Calu3 (cell line): ENCODE measurements around the gene FUT9. TPM values are rescaled to one million over a fixed set of nuclear protein-coding genes. Genes with fewer than 3 reads are reported as not detected.

Source experiments
- BruUV-seq: library from RNA; stranded (reverse); fragments of 400-500 nt; replicated peaks from 2 replicates; lab custom pipeline; 2021; lab: Mats Ljungman, UMichigan
- CTCF ChIA-PET: fragments of 300-600 bp; sonication (Branson Sonifier 250); formaldehyde crosslinking; loops from one replicate; lab custom pipeline; 2022; ENCODE audit warnings: antibody characterized with exemption; lab: Charles Lee
- DNase-seq: peaks from one replicate; pipeline ENCODE4 v3.0.0; 2022
- H3K27ac Mint-ChIP-seq: one replicate; pipeline ENCODE4 v1.8.0; 2022; ENCODE audit warnings: mixed read lengths; ENCODE audit not compliant: unreplicated experiment
- H3K27me3 Mint-ChIP-seq: one replicate; pipeline ENCODE4 v1.8.0; 2022; ENCODE audit warnings: mixed read lengths; ENCODE audit not compliant: unreplicated experiment
- H3K36me3 Mint-ChIP-seq: one replicate; pipeline ENCODE4 v1.8.0; 2022; ENCODE audit warnings: mild to moderate bottlenecking, moderate library complexity, mixed read lengths; ENCODE audit not compliant: insufficient read depth, unreplicated experiment
- H3K4me1 Mint-ChIP-seq: one replicate; pipeline ENCODE4 v1.8.0; 2022; ENCODE audit warnings: mild to moderate bottlenecking, low read depth, mixed read lengths; ENCODE audit not compliant: unreplicated experiment
- H3K4me3 Mint-ChIP-seq: one replicate; pipeline ENCODE4 v1.8.0; 2022; ENCODE audit warnings: mild to moderate bottlenecking, low read depth, moderate library complexity, mixed read lengths; ENCODE audit not compliant: unreplicated experiment
- H3K9me3 Mint-ChIP-seq: one replicate; pipeline ENCODE4 v1.8.0; 2022; ENCODE audit warnings: low read depth, mixed read lengths; ENCODE audit not compliant: unreplicated experiment
- intact Hi-C: fragments of 100-400 bp; cut with micrococcal nuclease; formaldehyde crosslinking; loops from one replicate; pipeline ENCODE4 v1.10.0; 2022; ENCODE audit not compliant: unreplicated experiment
- total RNA-seq: library from RNA; stranded (reverse); gene quantifications from 2 replicates; pipeline ENCODE4 v1.2.3, GENCODE V29; 2022
- TF ChIP-seq, protein P1 (sequence below): fragments of 200-600 bp; IDR thresholded peaks from one replicate; pipeline ENCODE4 v1.8.0; 2022; ENCODE audit warnings: antibody characterized with exemption; ENCODE audit not compliant: unreplicated experiment

Gene FUT9
- total RNA-seq, 1 experiment from 2014 or later: 1.9 TPM

DNA sequence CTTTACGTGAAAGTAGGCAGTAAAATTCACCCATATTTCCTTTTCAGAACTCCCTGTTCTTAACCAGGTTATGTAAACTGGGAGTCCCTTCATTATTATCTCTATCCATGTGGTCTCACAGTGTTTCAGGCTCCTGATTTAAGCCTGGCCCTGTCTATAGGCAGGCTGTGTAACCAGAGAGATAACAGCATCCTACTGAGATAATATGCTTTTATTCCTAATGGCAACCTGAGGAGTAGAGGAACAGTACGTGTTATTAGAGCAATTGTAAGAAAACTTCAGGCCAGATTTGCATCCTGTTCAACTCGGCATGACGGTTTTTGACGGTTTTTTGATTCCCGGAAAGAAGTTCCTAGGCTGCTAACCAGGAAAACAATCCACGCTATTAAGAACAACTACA, 16.9 kb downstream of the FUT9 start:
- intact Hi-C loops: no loop called here
- Mint-ChIP-seq H3K27me3 (no peaks in the 10 kb centered on the region), H3K4me3 (no peak overlapping the region), H3K4me1 (peaks cover 9% of the 10 kb centered on the region), H3K27ac (no peak overlapping the region), H3K36me3 (no peaks in the 10 kb centered on the region), H3K9me3 (peaks cover 4% of the 10 kb centered on the region)
- no TSS peak for BruUV-seq
- DNase-seq: no peak
- CTCF ChIA-PET: no interaction called here
- TF ChIP-seq, protein P1, sequence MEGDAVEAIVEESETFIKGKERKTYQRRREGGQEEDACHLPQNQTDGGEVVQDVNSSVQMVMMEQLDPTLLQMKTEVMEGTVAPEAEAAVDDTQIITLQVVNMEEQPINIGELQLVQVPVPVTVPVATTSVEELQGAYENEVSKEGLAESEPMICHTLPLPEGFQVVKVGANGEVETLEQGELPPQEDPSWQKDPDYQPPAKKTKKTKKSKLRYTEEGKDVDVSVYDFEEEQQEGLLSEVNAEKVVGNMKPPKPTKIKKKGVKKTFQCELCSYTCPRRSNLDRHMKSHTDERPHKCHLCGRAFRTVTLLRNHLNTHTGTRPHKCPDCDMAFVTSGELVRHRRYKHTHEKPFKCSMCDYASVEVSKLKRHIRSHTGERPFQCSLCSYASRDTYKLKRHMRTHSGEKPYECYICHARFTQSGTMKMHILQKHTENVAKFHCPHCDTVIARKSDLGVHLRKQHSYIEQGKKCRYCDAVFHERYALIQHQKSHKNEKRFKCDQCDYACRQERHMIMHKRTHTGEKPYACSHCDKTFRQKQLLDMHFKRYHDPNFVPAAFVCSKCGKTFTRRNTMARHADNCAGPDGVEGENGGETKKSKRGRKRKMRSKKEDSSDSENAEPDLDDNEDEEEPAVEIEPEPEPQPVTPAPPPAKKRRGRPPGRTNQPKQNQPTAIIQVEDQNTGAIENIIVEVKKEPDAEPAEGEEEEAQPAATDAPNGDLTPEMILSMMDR: no peak

DNA sequence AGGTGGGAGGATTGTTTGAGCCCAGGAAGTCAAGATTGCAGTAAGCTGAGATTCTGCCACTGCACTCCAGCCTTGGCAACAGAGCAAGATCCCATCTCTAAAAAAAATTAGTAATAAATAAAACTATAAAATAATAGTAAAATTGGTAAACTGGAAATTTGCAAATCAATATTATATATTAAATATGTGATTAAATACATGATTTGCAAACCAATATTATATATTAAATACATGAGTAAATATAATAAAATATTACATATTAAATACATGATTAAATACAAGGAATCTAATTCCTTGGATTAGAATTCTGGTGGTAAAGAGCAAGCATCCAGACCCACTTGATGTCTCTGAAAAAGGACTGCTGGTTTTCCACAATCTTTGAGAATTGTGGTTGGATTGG, 35.8 kb downstream of the FUT9 start:
- TF ChIP-seq, protein P1: no peak
- DNase-seq: no peak
- Mint-ChIP-seq H3K9me3 (no peaks in the 10 kb centered on the region), H3K27ac (no peak overlapping the region), H3K27me3 (no peaks in the 10 kb centered on the region), H3K36me3 (no peaks in the 10 kb centered on the region), H3K4me3 (no peak overlapping the region), H3K4me1 (no peaks in the 10 kb centered on the region)
- intact Hi-C loops: no loop called here
- no TSS peak for BruUV-seq
- CTCF ChIA-PET: no interaction called here

DNA sequence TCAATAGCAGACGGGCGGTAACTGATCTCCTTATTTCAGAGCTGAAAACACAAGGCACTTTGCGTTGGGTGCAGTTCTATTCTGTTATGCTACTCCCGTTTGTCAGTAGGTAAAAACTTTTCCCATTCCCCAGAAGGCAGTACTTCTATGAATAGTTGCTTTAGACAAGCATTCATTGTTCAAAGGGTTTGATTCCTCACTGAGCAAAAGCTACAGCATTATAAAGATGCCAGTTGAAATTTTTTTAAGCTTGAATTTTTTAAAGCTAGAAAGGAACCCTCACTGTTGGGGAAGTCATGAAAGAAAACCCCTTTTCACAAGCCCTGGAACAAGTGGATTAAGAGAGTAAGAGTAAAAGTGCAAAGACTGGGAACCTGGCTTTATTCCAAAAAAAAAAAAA, 42.3 kb downstream of the FUT9 start:
- no peak for DNase-seq
- no peak overlapping the region for H3K4me3 Mint-ChIP-seq
- H3K4me1 Mint-ChIP-seq: peaks cover 6% of the 10 kb centered on the region
- intact Hi-C loops: no loop called here
- CTCF ChIA-PET: interaction anchor here (0.6 kb wide), 1 partner anchor 113 kb away, joined by 3 read pairs; no protein-coding TSS in a partner anchor
- TF ChIP-seq, protein P1: no peak
- BruUV-seq: no TSS peak
- peaks cover 3% of the 10 kb centered on the region for H3K36me3 Mint-ChIP-seq
- H3K9me3 Mint-ChIP-seq: peaks cover under 1% of the 10 kb centered on the region
- no peak overlapping the region for H3K27ac Mint-ChIP-seq
- no peaks in the 10 kb centered on the region for H3K27me3 Mint-ChIP-seq

DNA sequence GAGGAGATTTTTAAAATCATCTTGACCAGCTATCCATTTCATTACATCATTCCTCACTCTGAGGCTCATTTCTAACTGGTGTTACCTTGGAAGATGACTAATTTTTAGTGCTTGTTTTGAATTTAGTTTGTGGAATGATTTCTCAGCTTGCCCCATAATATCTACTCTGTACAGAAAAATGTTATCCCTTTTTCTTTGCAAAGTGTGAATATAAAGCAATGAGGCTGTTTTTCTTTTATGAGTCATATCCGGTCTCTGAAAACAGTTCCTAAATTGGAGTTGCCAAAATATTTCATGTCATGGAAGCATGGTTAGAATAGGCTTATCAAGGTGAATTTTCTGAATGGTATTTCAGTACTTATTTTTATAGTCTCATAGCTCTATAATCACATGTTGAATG, 43.8 kb downstream of the FUT9 start:
- Mint-ChIP-seq H3K36me3 (peaks cover 3% of the 10 kb centered on the region), H3K27me3 (no peaks in the 10 kb centered on the region), H3K4me1 (peaks cover 6% of the 10 kb centered on the region), H3K27ac (no peak overlapping the region), H3K9me3 (peaks cover 5% of the 10 kb centered on the region), H3K4me3 (no peak overlapping the region)
- no peak for DNase-seq
- BruUV-seq: no TSS peak
- TF ChIP-seq, protein P1: no peak
- intact Hi-C loops: no loop called here
- CTCF ChIA-PET: no interaction called here
